GM18867 (cell line): ENCODE measurements around the gene PLXDC1.

ENCODE experiments used
- ATAC-seq: cut with Tn5 transposase; IDR thresholded peaks from one replicate; pipeline ENCODE4 v1.9.1; 2021; ENCODE audit warnings: mild to moderate bottlenecking, moderate library complexity; ENCODE audit not compliant: unreplicated experiment

PLXDC1 gene

DNA sequence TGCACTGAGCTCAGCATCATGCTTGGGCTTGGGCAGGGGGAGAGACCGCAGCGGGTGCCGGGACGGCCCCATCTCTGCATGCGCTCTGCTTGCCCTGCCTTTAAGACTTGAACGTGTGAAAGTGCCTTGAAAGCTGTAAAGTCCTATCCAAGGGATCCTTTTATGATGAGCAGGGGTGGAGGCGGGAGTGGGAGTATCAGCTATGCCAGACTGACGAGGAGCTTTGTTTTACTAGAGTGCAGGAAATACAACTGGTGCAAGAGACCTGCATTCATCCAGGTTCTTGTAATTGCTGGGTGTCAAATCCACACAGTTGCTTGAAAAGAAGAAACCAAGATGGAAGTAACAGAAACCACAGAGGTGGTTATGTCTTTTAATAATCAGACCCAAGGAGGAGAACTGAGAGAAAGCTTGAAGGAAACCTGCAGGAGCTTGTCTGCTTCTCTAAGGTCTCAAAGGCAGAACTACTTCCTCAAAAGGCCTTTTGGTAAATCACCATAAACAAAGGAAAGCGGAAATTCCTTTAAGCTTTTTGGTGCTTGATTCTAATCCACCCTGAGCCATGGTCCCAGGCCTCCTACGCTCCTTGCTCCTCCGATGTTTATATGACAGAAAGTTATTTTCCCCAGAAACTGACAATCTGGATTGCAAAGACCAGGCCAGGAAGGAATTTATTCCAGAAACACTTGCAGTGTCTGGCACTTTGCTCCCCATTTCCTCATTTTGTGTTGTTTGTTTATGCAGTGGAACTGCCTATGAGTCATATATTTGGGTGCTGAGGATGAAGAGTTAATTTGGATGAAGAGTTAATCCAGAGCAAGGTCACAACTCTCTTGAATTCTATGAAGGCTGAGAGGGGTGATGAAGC, 132.9 kb downstream of the PLXDC1 start:
- ATAC-seq = no peak

DNA sequence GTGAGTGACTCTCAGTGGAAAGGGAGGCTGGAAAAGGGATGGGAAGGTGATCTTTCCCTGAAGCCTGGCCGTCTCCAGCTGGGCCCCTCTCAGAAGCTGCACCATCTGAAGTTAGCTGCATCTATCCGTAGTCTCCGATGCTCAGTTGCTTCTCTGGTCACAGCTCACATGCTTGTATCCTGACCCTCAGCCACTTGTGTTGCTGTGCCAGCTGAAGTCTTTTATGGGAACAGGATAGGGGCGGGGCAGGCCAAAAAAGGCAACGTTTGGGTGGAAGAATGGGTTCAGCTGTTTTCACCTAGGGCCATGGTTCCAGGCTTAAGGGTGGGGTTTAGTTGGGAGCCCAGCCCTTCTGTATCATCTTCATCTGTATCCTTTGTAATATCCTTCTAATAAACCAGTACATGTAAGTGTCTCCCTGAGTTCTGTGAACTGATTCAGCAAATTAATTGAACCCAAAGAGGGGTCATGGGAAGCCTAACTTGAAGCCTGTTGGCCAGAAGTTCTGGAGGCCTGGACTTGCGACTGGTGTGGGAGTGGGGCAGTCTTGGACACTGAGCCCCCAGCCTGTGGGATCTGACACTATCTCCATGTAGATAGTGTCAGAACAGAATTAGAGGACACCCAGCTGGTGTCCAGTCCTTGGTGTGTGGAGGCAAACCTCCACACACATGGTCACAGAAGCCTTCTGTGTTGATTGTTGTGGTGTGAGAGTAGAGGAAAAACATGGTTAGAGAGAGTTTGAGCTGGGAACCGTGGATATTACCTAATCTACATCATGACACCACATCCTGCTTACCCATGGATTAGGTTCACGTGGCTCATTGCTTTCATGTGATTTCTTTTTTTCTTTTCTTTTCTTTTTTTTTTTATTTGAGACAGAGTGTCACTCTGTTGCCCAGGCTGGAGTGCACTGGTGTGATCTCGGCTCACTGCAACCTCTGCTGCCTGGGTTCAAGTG, 135.0 kb downstream of the PLXDC1 start:
- ATAC-seq = no peak

DNA sequence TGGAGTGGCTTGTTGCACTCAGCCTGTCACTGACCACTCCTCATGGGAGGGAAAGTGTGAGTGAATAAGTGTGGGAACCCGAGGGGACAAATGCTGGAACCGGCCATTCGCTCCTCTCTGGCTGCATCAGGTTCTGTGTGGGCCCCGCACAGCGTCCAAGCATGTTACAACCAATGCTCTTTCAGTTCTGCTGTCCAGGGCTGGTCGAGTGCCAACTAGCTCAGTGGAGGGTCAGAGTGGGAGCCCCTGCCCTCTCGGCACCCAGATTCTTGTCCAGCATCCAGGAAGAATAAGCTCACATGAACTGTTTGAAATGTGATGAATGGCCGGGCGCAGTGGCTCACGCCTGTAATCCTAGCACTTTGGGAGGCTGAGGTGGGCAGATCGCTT, 135.9 kb downstream of the PLXDC1 start:
- ATAC-seq = no peak

DNA sequence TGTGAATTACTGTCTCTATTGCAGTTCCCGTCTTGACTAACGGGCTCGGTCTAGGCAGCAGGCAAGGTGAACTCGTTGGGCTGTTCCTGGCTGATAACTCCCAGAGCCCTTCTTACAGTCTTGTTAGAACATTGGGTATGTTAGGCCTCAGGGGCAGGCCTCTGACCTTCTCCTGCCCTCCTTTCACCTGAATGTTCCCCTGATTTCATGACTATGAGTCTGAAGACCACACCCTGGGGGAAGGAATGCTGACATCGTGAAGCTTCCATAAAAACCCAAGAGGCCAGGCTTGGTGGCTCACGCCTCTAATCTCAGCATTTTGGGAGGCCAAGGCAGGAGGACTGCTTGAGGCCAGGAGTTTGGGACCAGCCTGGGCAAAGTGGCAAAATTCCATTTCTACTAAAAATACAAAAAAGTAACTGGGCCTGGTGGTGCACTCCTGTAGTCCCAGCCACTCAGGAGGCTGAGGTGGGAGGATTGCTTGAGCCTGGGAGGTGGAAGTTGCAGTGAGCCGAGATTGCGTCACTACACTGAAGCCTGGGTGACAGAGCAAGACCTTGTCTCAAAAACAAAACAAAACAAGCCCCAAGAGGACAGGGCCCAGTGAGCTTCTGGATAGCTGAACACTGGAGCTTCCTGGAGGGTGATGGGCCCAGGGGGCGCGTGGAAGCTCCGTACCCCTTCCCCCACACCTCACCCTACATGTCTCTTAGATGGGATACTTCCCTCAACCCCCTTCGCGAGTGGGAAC, 136.5 kb downstream of the PLXDC1 start:
- no peak for ATAC-seq

DNA sequence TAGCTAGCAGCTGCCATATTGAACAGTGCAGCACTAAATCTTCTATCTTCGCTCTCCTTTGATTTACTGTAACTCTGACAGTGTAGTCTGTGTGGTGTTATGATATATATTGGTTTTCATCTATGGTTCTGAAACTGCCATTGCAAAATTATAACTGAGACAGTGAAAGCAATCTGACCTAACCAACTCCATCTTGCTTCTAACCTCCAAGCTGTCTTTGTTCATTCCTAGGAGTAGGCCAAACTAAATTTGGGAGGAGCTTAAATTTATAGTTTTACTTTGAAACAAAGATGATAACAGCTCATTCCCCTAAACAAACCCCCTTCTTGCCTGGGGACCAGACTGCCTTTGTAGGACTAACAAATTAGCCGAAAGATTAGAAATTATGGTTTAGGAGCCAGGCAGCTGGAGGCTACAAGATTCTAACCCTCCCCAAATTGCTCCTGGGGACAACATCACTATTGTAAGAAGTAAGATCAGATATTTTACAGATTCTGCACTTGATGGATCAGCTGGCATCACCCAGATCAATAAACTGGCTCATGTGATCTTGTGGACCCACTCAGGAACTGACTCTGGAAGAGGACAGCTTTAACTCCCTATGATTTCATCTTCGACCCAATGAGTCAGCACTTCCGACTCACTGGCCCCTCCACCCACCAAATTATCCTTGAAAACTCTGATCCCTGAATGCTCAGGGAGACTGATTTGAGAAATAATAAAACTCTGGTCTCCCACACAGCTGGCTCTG, 137.2 kb downstream of the PLXDC1 start:
- no peak for ATAC-seq
